Measurements from ENCODE around the gene SORCS2.

DNA sequence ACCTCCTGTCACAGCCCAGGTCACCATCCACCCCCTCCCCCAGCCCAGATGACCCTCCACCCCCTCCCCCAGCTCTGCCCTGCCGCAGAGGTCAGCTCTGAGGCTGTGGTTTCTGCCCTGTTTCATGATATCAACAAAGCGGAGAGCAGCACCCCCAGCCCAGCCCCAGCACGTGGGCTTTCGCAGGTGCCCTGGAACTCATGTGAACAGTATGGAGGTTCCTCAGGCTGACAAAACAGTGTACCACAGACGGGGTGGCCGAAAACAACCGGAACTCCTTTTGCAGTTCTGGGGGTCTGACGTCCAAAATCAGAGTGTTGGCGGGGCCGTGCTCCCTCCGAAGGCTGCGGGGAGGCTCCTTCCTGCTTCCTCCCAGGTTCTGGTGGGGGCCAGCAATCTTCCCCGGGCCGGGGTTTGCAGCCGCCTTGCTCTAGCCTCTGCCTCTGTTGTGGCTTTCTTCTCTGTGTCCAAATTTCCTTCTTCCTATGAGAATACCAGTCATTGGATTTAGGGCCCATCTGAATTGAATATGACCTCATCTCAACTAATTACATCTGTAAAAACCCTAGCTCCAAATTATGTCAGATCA is 250.3 kb downstream of the SORCS2 start:
- TF ChIP-seq EZH2phosphoT487 (IDR thresholded peaks at IDR 0.05; ENCODE audit: insufficient read depth, low read depth) (no peak), EZH2 (IDR thresholded peaks at IDR 0.05; ENCODE audit: insufficient read depth, poor library complexity, severe bottlenecking) (no peak)

Data from GM23248 (cell line).